BLaER1 (cell line): Measurements from ENCODE around the gene PLXDC2.

ENCODE experiments used
- H3K27ac ChIP-seq: shearing (Covaris generic); formaldehyde crosslinking; 2 replicates; pipeline ENCODE4 v1.8.1; 2022
- H3K27me3 ChIP-seq: shearing (Covaris generic); formaldehyde crosslinking; 2 replicates; pipeline ENCODE4 v1.8.1; 2022
- H3K36me3 ChIP-seq: shearing (Covaris generic); formaldehyde crosslinking; 2 replicates; pipeline ENCODE4 v1.8.1; 2022
- H3K4me1 ChIP-seq: shearing (Covaris generic); formaldehyde crosslinking; 2 replicates; pipeline ENCODE4 v1.8.1; 2022
- H3K4me2 ChIP-seq: shearing (Covaris generic); formaldehyde crosslinking; 2 replicates; pipeline ENCODE4 v1.8.1; 2022
- H3K4me3 ChIP-seq: shearing (Covaris generic); formaldehyde crosslinking; 2 replicates; pipeline ENCODE4 v1.8.1; 2022
- H3K9ac ChIP-seq: shearing (Covaris generic); formaldehyde crosslinking; 2 replicates; pipeline ENCODE4 v1.8.1; 2022
- H3K9me3 ChIP-seq: shearing (Covaris generic); formaldehyde crosslinking; 2 replicates; pipeline ENCODE4 v1.8.1; 2022
- H4K20me1 ChIP-seq: shearing (Covaris generic); formaldehyde crosslinking; 2 replicates; pipeline ENCODE4 v1.8.1; 2022
- Cebpa-rat ChIP-seq: shearing (Covaris generic); IDR thresholded peaks from 2 replicates; pipeline ENCODE4 v1.8.1; 2022

Gene PLXDC2

GRCh38 chr10:20327954-20328353, 511.7 kb downstream of the PLXDC2 start:
- no peak for TF ChIP-seq Cebpa-rat
- Histone ChIP-seq H3K27me3 (no peaks in the 10 kb centered on the region), H3K27ac (no peak overlapping the region), H3K36me3 (no peaks in the 10 kb centered on the region), H3K4me2 (no peak overlapping the region), H3K4me1 (no peaks in the 10 kb centered on the region), H3K9me3 (0 out of 2 replicates have a peak, but pooled peaks cover 3% of the 10 kb centered on the region), H3K9ac (no peak overlapping the region), H3K4me3 (no peak overlapping the region), H4K20me1 (no peaks in the 10 kb centered on the region)

- no peaks in the 10 kb centered on the region for H3K36me3 ChIP-seq
- H3K4me1 ChIP-seq, result no peaks in the 10 kb centered on the region
- H3K9ac ChIP-seq, result no peak overlapping the region
- H3K27me3 ChIP-seq, result no peaks in the 10 kb centered on the region
- H3K9me3 ChIP-seq, result 0 out of 2 replicates have a peak, but pooled peaks cover 3% of the 10 kb centered on the region
- TF ChIP-seq Cebpa-rat, result no peak
- no peak overlapping the region for H3K4me3 ChIP-seq
- H3K4me2 ChIP-seq, result no peak overlapping the region
- H3K27ac ChIP-seq, result no peak overlapping the region
- H4K20me1 ChIP-seq, result no peaks in the 10 kb centered on the region
Observed at GRCh38 chr10:20330246-20330645, 514.0 kb downstream of the PLXDC2 start.

- H3K27me3 ChIP-seq, result no peaks in the 10 kb centered on the region
- H3K4me2 ChIP-seq, result no peak overlapping the region
- H3K9ac ChIP-seq, result no peak overlapping the region
- no peak for TF ChIP-seq Cebpa-rat
- no peaks in the 10 kb centered on the region for H3K36me3 ChIP-seq
- no peaks in the 10 kb centered on the region for H4K20me1 ChIP-seq
- no peak overlapping the region for H3K27ac ChIP-seq
- no peak overlapping the region for H3K4me3 ChIP-seq
- no peaks in the 10 kb centered on the region for H3K4me1 ChIP-seq
- peaks cover 12% of the 10 kb centered on the region for H3K9me3 ChIP-seq
Observed at GRCh38 chr10:20334559-20334958, 518.3 kb downstream of the PLXDC2 start.
